Activated T-helper 1 cell treated with Interleukin-2 at 50 U/mL for 16 hours (primary cell): ENCODE results near the gene DPYD.

Source experiments
- DNase-seq: peaks from one replicate; pipeline ENCODE4 v3.0.0-alpha.2; 2020; ENCODE audit warnings: low read depth

The DPYD gene

GRCh38 chr1:97044159-97044760 is 876.6 kb downstream of the DPYD start:
- no peak for DNase-seq

- DNase-seq = no peak
Measured at GRCh38 chr1:97042551-97042950, 878.3 kb downstream of the DPYD start.

GRCh38 chr1:97041026-97041425 is 879.8 kb downstream of the DPYD start:
- DNase-seq = no peak

GRCh38 chr1:97038410-97038809 is 882.4 kb downstream of the DPYD start:
- DNase-seq = no peak

- no peak for DNase-seq
Measured at GRCh38 chr1:97034651-97035050, 886.2 kb downstream of the DPYD start.

GRCh38 chr1:97033949-97034348 is 886.9 kb downstream of the DPYD start:
- no peak for DNase-seq
